ENCODE data around the gene NSL1.

Gene NSL1

GRCh38 chr1:212827171-212827776 is 35.7 kb upstream of the NSL1 start:
- DNase-seq: no peak
- no peak for TF ChIP-seq CTCF (IDR thresholded peaks at IDR 0.05; ENCODE audit: low read depth, low read length, missing control alignments)
- Histone ChIP-seq H3K36me3 (replicated peaks) (no peaks in the 10 kb centered on the region), H3K27ac (no peak overlapping the region), H3K27me3 (replicated peaks) (no peaks in the 10 kb centered on the region), H3K4me3 (ENCODE audit: low read depth, low read length) (no peak overlapping the region)
- in situ Hi-C loops (cut with HindIII; ENCODE audit: low pct_ligation_motif_present, low sequenced_read_pairs): no loop called here

- H3K36me3 ChIP-seq (replicated peaks): no peaks in the 10 kb centered on the region
- H3K27me3 ChIP-seq (replicated peaks): no peaks in the 10 kb centered on the region
- in situ Hi-C loops (cut with HindIII; ENCODE audit: low pct_ligation_motif_present, low sequenced_read_pairs): no loop called here
- TF ChIP-seq CTCF (IDR thresholded peaks at IDR 0.05; ENCODE audit: low read depth, low read length, missing control alignments): no peak
- no peak overlapping the region for H3K4me3 ChIP-seq (ENCODE audit: low read depth, low read length)
- H3K27ac ChIP-seq: no peak overlapping the region
- no peak for DNase-seq
These were observed 34.3 kb upstream of the NSL1 start for GRCh38 chr1:212825798-212826452.

- no peak overlapping the region for H3K4me3 ChIP-seq (ENCODE audit: low read depth, low read length)
- H3K27ac ChIP-seq: no peak overlapping the region
- TF ChIP-seq CTCF (IDR thresholded peaks at IDR 0.05; ENCODE audit: low read depth, low read length, missing control alignments): no peak
- in situ Hi-C loops (cut with HindIII; ENCODE audit: low pct_ligation_motif_present, low sequenced_read_pairs): no loop called here
- H3K27me3 ChIP-seq (replicated peaks): no peaks in the 10 kb centered on the region
- no peak for DNase-seq
- H3K36me3 ChIP-seq (replicated peaks): no peaks in the 10 kb centered on the region
These were observed 32.6 kb upstream of the NSL1 start for GRCh38 chr1:212824201-212824600.

- Histone ChIP-seq H3K4me3 (ENCODE audit: low read depth, low read length) (no peak overlapping the region), H3K27ac (no peak overlapping the region), H3K36me3 (replicated peaks) (no peaks in the 10 kb centered on the region), H3K27me3 (replicated peaks) (no peaks in the 10 kb centered on the region)
- in situ Hi-C loops (cut with HindIII; ENCODE audit: low pct_ligation_motif_present, low sequenced_read_pairs): no loop called here
- DNase-seq: no peak
- no peak for TF ChIP-seq CTCF (IDR thresholded peaks at IDR 0.05; ENCODE audit: low read depth, low read length, missing control alignments)
These were observed 31.4 kb upstream of the NSL1 start for GRCh38 chr1:212822956-212823355.

- Histone ChIP-seq H3K27ac (no peak overlapping the region), H3K27me3 (replicated peaks) (no peaks in the 10 kb centered on the region), H3K36me3 (replicated peaks) (no peaks in the 10 kb centered on the region), H3K4me3 (ENCODE audit: low read depth, low read length) (no peak overlapping the region)
- TF ChIP-seq CTCF (IDR thresholded peaks at IDR 0.05; ENCODE audit: low read depth, low read length, missing control alignments): no peak
- in situ Hi-C loops (cut with HindIII; ENCODE audit: low pct_ligation_motif_present, low sequenced_read_pairs): no loop called here
- DNase-seq: no peak
These were observed 29.4 kb upstream of the NSL1 start for GRCh38 chr1:212820969-212821368.

GRCh38 chr1:212819726-212820125 is 28.1 kb upstream of the NSL1 start:
- Histone ChIP-seq H3K4me3 (ENCODE audit: low read depth, low read length) (no peak overlapping the region), H3K27me3 (replicated peaks) (no peaks in the 10 kb centered on the region), H3K27ac (no peak overlapping the region), H3K36me3 (replicated peaks) (no peaks in the 10 kb centered on the region)
- in situ Hi-C loops (cut with HindIII; ENCODE audit: low pct_ligation_motif_present, low sequenced_read_pairs): no loop called here
- TF ChIP-seq CTCF (IDR thresholded peaks at IDR 0.05; ENCODE audit: low read depth, low read length, missing control alignments): no peak
- no peak for DNase-seq
